Prostate gland (tissue), 2 donors: ENCODE measurements around the gene SIX6. TPM values are rescaled to one million over a fixed set of nuclear protein-coding genes. Genes with fewer than 3 reads are reported as not detected.
A peak's percentile ranks its signal among the peaks of the same experiment; 100 is the strongest.

Experiments
- DNase-seq: peaks from one replicate; pipeline ENCODE4 v3.0.0-alpha.2; 2019; ENCODE audit warnings: low spot score
- H3K27ac ChIP-seq, 2 donors: fragments of 200-600 bp; sonication (generic); 2 replicates each; pipeline ENCODE4 v1.5.1; 2017 to 2019
- H3K27me3 ChIP-seq: fragments of 200-600 bp; sonication (generic); replicated peaks from 2 replicates; pipeline ENCODE4 v1.5.1; 2019; ENCODE audit not compliant: insufficient read depth
- H3K36me3 ChIP-seq, 2 donors: fragments of 200-600 bp; sonication (generic); 1 replicate in 1 of 2; 2 replicates in 1 of 2; pipeline versions ENCODE4 v1.5.1 to v1.8.1; 2017 to 2019
- H3K4me1 ChIP-seq: fragments of 200-600 bp; sonication (generic); replicated peaks from 2 replicates; pipeline ENCODE4 v1.5.1; 2019
- H3K4me3 ChIP-seq, 2 donors: fragments of 200-600 bp; sonication (generic); 2 replicates each; pipeline ENCODE4 v1.5.1; 2017 to 2019
- H3K9me3 ChIP-seq: fragments of 200-600 bp; sonication (generic); 2 replicates; pipeline ENCODE4 v1.5.1; 2017
- POLR2A ChIP-seq: fragments of 450-650 bp; IDR thresholded peaks from one replicate; pipeline ENCODE4 v1.6.1; 2016; ENCODE audit warnings: antibody characterized with exemption, mild to moderate bottlenecking
- POLR2AphosphoS5 ChIP-seq: sonication (generic); formaldehyde crosslinking; IDR thresholded peaks from one replicate; pipeline ENCODE4 v1.6.1; 2017; ENCODE audit warnings: antibody characterized with exemption
- WGBS: methylation state at CpG from one replicate; pipeline ENCODE4 v1.1.5; 2018; 5-methylcytosine and 5-hydroxymethylcytosine counted together
- intact Hi-C: fragments of 100-400 bp; cut with DNase I; formaldehyde crosslinking; loops from one replicate; pipeline ENCODE4 v1.14.2; 2022
- total RNA-seq, 2 donors: library from RNA; depleted of rRNA; stranded (reverse); fragments of >200 nt; gene quantifications; one replicate each; pipeline ENCODE4 v1.1.0, GENCODE V29; 2016
- TF ChIP-seq, protein P1 (sequence below), 4 experiments: fragments of 200-600 bp in 2 of 4; fragments of 450-650 bp in 2 of 4; sonication (generic) in 2 of 4; IDR thresholded peaks; 1 replicate in 3 of 4; 2 replicates in 1 of 4; pipeline ENCODE4 v1.5.1; 2016 to 2019; ENCODE audit warnings: antibody characterized with exemption in 4 of 4, mild to moderate bottlenecking in 2 of 4, moderate library complexity in 2 of 4

SIX6 gene
- total RNA-seq, 2 donors from 2014 or later = 0.05 to 0.28 TPM

DNA sequence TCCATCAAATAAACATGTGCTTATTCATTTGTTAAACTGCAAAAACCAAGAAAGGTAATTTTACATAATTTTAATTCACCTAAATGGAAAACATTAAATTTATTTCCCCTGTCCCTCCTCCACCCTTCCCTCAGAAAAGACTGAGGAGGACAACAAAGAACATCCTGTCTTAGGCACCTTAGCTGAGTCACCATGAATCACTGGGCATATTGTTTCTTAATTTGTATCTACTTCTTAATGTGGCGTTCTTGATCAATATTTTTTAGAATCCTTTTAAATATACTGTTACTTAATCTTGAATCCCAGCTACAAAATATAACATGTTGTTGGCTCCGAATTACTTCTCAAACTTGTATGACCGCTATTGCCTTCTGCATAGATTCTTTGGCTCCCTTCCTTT lies 23.5 kb downstream of the SIX6 start:
- DNase-seq = no peak
- intact Hi-C loops = no loop called here
- H3K27me3 ChIP-seq = no peaks in the 10 kb centered on the region
- 46% methylated on average over 3 of the region's 3 CpGs for WGBS
- no peaks in the 10 kb centered on the region for H3K9me3 ChIP-seq
- no peak overlapping the region for H3K27ac ChIP-seq
- H3K4me3 ChIP-seq = no peak overlapping the region
- H3K36me3 ChIP-seq = no peaks in the 10 kb centered on the region
- TF ChIP-seq POLR2A (no peak), POLR2AphosphoS5 (no peak)
- TF ChIP-seq, protein P1, sequence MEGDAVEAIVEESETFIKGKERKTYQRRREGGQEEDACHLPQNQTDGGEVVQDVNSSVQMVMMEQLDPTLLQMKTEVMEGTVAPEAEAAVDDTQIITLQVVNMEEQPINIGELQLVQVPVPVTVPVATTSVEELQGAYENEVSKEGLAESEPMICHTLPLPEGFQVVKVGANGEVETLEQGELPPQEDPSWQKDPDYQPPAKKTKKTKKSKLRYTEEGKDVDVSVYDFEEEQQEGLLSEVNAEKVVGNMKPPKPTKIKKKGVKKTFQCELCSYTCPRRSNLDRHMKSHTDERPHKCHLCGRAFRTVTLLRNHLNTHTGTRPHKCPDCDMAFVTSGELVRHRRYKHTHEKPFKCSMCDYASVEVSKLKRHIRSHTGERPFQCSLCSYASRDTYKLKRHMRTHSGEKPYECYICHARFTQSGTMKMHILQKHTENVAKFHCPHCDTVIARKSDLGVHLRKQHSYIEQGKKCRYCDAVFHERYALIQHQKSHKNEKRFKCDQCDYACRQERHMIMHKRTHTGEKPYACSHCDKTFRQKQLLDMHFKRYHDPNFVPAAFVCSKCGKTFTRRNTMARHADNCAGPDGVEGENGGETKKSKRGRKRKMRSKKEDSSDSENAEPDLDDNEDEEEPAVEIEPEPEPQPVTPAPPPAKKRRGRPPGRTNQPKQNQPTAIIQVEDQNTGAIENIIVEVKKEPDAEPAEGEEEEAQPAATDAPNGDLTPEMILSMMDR (IDR thresholded peaks at IDR 0.05) = no peak
- no peaks in the 10 kb centered on the region for H3K4me1 ChIP-seq

DNA sequence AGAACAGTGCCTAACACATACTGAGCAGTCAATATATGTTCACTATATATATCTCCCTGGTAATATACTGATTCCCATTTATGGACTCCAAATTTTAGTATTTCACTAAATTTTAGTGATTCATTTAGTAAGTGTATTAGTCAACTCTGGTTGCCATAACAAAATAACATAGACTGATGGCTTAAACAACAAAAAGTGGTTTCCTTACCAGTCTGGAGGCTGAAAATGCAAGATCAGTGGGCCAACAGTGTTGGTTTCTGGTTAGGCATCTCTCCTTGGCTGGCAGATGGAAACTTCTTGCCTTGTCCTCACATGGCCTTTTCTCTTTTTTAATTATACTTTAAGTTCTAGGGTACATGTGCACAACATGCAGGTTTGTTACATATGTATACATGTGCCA lies 28.7 kb downstream of the SIX6 start:
- H3K36me3 ChIP-seq = no peaks in the 10 kb centered on the region
- no peaks in the 10 kb centered on the region for H3K27me3 ChIP-seq
- TF ChIP-seq, protein P1 (IDR thresholded peaks at IDR 0.05) = no peak
- TF ChIP-seq POLR2AphosphoS5 (no peak), POLR2A (no peak)
- DNase-seq = no peak
- no peak overlapping the region for H3K4me3 ChIP-seq
- no peaks in the 10 kb centered on the region for H3K4me1 ChIP-seq
- intact Hi-C loops = no loop called here
- H3K27ac ChIP-seq = no peak overlapping the region
- no peaks in the 10 kb centered on the region for H3K9me3 ChIP-seq

DNA sequence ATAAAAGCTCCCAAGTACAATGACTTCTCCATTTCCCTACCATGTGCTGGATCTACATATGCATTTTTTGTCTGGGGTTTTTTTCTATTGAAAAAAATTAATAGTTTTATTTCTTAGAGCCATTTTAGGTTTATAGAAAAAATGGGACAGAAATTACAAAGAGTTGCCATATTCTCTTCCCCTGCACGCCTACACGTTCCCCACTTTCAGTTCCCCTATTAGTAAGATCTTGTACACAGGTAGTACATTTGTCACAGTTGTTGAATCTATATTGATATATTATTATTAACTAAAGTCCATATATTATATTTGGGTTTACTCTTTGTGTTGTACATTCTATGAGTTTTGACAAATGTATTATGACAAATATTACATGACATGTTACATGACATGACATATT lies 35.7 kb downstream of the SIX6 start:
- Histone ChIP-seq H3K27me3 (no peaks in the 10 kb centered on the region), H3K4me3 (no peak overlapping the region), H3K9me3 (no peaks in the 10 kb centered on the region), H3K36me3 (no peaks in the 10 kb centered on the region), H3K27ac (no peak overlapping the region), H3K4me1 (no peaks in the 10 kb centered on the region)
- TF ChIP-seq, protein P1 (IDR thresholded peaks at IDR 0.05) = no peak
- TF ChIP-seq POLR2AphosphoS5 = no peak
- no peak for TF ChIP-seq POLR2A
- intact Hi-C loops = no loop called here
- DNase-seq = no peak
- WGBS = 89% methylated on average over 2 of the region's 2 CpGs

DNA sequence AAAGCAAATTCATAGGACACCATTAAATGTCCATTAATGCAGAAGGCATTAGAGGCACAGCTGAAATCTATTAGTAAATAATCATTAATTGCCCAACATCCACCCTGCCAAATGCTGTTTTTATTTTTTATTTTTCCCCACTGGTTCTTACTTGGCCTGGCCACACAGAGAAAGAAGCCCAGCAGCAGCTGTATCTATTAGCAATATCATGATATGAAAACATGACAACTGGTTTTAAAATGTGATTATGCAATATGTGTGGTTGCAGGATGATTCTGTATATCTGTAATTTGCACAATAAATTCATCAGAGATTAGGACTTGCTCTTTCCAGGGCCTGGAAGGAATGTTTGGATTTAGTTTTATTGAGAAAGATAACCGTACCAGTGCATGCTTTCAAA lies 44.9 kb downstream of the SIX6 start:
- no peak for DNase-seq
- Histone ChIP-seq H3K9me3 (no peaks in the 10 kb centered on the region), H3K27me3 (no peaks in the 10 kb centered on the region), H3K4me3 (no peak overlapping the region), H3K27ac (no peak overlapping the region), H3K4me1 (no peaks in the 10 kb centered on the region), H3K36me3 (no peaks in the 10 kb centered on the region)
- intact Hi-C loops = no loop called here
- TF ChIP-seq POLR2A = no peak
- TF ChIP-seq, protein P1 (IDR thresholded peaks at IDR 0.05) = no peak
- WGBS = 22% methylated on average over 1 of the region's 1 CpG

DNA sequence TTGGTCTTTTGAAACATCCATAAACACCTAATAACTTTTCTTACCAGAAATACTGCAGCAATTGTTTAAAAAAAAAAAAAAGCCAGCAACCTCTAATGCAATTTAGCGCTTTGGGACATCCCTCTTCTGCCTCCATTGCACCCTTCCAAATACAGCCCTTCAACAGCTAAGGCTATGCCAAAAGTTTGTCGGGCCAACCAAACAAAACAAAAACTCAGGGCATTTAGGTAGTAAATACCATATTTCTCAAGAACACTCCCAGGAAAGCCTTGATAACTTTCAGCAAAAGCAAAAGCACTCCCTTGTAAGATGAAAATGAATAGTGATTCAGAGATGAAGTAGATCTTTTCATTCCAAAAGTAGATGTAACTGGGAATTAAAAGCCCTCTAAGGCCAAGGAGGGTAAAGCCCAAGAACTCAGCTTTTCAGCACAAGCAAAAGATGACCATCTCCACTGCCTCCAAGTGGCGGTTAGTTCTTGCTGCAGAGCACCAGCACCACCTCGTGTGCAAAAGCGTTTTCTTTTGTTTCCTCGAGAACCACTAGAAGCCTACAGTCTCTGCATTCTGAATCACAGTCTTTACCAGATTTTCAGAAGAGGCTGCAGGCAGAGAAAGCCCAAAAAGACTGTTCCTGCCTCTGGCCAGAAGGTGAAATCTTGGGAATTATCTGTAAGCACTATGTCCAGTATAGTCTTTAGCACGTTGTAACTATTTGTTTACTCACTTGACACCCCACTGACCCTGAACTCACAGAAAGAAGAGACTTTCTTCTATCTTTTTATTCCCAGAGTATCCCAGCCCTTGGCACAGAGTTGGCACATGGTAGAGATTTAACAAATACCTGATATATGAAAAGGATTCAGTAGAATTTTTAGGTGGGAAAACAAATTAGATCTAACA lies 53.1 kb downstream of the SIX6 start:
- WGBS = 37% methylated on average over 7 of the region's 7 CpGs
- intact Hi-C loops = no loop called here
- DNase-seq = peak; percentile 14

More for the DNA sequence above, 53.1 kb downstream of the SIX6 start:
- no peaks in the 10 kb centered on the region for H3K4me1 ChIP-seq
- no peaks in the 10 kb centered on the region for H3K9me3 ChIP-seq
- no peaks in the 10 kb centered on the region for H3K36me3 ChIP-seq
- no peaks in the 10 kb centered on the region for H3K27me3 ChIP-seq
- H3K27ac ChIP-seq = no peak overlapping the region
- TF ChIP-seq, protein P1 (IDR thresholded peaks at IDR 0.05) = peak in 3 of 4 experiments; percentile 29 to 53 (median 45)
- TF ChIP-seq POLR2AphosphoS5 = no peak
- no peak for TF ChIP-seq POLR2A
- no peak overlapping the region for H3K4me3 ChIP-seq
